RCC 7860 (cell line): Measurements from ENCODE around the gene MAL.
A peak's percentile ranks its signal among the peaks of the same experiment; 100 is the strongest.

Experiments
- DNase-seq: peaks from one replicate; pipeline ENCODE4 v3.0.0-alpha.2; 2015; ENCODE audit warnings: low spot score
- FAIRE-seq: peaks from 2 replicates; lab custom pipeline; 2012; peaks lifted over from hg19 to GRCh38; lab: Jason Lieb, UNC

Gene MAL

DNA sequence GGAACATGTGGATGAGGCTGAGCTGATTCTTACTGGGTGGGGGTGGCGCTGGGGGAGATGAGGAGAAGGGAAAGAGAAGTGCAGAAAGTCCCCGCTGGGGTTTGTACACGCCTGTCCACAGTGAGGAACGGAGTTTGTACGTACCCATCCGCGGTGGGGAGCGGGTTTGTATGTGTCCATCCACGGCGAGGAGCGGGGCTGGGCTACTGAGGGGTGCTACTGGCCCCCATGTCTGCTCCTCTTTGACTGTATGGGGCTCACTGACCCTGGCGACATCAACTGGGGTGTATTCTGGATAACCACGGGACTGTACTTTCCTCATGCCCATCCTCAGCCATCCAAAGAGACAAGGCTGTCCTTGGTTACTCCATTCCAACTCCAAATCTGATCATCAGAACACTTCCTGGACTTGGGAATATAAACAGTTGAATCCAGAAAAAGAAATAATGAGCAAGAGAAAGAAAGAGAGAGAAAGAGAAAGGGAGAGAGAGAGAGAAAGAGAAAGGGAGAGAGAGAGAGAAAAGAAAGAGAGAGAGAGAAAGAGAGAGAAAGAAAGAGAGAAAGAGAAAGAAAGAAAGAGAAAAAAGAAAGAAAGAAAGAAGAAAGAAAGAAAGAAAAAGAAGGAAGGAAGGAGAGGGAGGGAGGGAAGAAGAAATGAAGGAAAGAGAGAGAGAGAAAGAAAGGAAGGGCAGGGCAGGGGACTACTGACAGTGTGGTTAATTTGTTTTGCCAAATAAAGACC is 21.0 kb downstream of the MAL start:
- FAIRE-seq = no peak
- no peak for DNase-seq

DNA sequence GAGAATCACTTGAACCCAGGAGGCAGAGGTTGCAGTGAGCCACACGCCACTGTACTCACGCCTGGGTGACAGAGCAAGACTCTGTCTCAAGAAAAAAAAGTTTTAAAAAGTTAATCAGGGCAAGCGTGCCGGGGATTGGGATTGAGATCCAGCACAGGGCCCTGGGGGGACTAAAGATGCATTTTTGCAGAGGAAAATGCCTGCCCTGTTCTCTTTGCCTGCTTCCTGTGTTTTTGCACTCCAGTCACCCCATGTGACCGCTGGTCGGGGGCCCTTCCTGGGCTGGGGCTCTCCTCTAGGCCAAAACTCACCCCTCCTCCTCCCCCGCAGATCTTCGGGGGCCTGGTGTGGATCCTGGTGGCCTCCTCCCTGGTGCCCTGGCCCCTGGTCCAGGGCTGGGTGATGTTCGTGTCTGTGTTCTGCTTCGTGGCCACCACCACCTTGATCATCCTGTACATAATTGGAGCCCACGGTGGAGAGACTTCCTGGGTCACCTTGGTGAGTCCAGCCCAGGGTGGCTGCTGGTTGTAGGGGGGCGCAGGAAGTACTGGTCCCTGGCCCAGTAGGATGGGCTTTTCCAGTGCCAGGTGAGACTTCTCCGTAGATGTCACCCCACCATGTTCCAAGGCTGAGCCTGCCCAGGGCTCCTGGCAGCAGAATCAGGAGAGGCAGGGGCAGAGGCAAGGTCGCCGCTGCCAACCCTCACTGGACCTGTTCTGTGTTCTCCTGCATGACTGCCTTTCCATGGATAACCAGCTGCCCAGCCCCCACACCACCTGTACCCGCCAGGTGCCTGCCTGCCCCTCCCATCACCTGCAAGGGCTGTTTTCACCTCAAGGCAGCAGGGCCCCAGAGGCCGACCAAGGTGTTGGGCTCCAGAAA is 22.4 kb downstream of the MAL start:
- DNase-seq (no peak), FAIRE-seq (no peak)

DNA sequence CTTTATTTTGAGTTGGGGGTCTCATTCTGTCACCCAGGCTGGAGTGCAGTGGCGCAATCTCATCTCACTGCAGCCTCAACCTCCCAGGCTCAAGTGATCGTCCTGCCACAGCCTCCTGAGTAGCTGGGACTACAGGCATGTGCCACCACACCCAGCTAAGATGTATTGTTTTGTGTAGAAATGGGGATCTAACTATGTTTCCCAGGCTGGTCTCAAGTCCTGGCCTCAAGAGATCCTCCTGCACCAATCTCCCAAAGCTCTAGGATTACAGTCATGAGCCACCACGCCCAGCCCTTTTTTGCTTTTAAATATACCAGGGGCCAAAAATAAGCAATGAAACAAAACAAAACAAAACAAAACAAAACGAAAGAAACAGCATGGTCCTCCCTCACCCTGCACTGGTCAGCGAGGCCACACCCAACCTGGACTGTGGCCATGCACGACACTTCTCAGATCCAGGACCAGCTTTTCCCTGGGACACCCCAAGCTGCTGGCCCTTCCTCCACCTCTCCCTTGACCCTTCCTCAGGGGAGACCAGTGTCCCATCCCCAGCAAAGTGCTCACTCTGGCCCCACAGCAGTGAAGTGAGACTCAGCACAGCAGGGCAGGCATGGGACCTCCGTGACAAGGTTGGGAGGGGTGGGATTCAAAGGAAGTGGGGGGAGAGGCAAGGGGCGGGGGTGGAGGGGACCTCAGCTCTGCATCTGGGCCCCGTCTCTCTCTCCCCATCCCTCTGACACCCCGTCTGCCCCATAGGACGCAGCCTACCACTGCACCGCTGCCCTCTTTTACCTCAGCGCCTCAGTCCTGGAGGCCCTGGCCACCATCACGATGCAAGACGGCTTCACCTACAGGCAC is 23.5 kb downstream of the MAL start:
- DNase-seq = no peak
- no peak for FAIRE-seq

DNA sequence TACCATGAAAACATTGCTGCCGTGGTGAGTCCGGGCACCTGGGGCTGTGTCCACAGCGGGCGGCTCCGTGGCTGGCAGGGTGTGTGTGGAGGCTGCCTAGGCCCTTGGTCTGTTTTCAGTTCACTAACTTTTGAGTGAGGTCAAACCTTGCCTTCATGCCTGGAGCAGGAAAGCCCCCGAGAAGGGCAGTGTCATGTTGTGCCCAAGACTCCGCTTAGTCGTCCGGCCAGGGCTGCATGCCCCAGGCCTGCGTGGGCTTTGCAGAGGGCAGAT is 24.1 kb downstream of the MAL start:
- DNase-seq (no peak), FAIRE-seq (no peak)

DNA sequence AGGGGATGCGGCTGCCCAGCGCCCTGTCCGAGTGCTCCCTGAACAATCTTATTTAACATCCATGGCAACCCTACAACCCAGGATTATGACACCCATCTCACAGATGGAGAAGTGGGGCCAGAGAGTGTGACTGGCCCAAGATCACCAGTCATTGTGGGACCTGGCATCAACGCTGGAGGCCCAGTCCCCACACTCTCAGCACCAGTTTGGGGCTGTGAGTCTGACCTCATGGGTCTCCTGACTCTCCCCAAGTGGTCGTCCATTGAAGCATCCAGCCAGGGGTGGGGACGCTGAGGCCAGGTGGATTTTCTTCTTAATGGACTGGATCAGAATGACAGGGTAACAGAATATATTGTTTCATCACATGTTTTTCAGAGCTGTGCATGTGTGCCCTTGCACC is 24.5 kb downstream of the MAL start:
- DNase-seq (no peak), FAIRE-seq (no peak)

DNA sequence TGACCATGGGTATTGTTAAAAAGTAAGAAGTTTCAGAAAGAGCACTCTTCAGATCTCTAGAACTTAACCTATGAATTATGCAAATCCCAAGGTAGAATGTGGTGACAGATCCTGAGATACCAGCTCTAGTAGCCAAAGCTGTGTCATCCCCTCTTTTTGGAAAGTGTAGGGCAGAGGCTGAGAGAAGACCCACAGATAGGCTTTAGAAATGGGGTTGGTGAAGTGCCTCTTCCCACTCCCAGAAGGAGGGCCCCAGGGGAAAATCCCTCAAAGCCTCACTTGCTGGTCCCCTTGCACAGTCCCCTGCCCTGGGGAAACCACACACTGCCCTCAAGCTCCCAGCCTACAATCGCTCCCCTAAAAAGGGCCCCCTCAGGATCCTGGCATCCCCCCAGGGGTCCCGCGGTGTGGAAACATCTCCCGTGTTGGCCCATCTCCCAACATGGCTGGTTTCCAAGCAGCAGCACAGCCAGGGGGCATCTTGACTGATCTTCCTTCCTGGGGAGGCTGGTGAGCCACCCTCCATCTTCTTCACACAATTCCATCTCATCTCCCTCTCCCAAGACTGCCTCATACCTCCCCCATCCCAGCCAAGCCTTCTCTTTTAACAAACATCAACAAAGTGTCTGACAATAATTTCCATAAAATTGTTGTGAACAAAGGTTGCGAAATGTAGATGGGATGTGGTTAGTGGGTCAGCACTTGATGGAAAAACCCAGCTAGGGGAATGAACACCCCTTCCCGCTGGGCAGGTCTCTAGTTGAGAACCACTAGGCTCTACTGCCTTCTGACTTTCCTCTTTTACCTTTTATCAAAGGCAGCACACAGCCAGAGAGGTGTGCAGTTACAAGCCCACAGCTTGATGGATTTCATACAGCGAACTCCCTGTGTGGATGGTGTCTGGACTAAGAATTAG is 25.1 kb downstream of the MAL start:
- FAIRE-seq = no peak

DNA sequence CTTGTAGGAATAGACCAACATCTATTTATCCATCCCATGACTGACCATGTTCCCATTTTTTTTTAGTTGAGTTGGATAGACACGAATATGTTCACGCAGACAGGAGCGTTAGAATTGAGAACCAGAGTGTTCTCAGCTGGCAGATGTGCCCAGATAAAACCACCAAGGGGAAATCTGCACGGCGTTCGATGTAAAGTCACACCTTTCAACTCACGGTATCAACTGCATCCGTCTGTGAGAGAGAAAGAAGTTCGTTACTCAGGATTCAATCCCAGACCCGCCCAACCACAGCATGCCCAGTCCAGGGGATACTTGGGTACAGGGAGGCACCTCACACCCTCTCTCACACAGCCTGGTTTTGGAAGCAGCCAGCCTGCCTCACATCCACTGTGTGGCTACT is 26.1 kb downstream of the MAL start:
- FAIRE-seq = no peak
- no peak for DNase-seq

More for the DNA sequence above, 25.1 kb downstream of the MAL start:
- no peak for DNase-seq

DNA sequence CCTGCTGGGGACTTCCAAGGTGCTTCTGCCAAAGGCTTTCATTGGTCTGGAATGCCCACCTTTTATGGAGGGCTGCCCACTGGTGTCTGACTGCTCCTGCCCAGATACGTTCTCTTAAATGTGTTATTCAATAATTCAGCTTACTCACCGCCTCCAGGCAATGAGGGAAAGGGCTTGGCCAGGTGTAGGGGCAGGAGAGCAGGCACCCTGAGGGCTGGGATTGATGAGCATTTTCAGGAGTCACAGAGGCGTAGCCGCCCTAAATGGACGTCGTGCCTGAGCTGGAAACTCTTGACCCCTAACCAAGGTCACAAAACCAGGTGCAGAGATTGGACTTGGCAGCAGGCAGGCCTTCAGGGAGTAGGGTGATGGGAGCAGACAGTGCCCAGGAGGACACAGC is 26.8 kb downstream of the MAL start:
- no peak for FAIRE-seq

DNA sequence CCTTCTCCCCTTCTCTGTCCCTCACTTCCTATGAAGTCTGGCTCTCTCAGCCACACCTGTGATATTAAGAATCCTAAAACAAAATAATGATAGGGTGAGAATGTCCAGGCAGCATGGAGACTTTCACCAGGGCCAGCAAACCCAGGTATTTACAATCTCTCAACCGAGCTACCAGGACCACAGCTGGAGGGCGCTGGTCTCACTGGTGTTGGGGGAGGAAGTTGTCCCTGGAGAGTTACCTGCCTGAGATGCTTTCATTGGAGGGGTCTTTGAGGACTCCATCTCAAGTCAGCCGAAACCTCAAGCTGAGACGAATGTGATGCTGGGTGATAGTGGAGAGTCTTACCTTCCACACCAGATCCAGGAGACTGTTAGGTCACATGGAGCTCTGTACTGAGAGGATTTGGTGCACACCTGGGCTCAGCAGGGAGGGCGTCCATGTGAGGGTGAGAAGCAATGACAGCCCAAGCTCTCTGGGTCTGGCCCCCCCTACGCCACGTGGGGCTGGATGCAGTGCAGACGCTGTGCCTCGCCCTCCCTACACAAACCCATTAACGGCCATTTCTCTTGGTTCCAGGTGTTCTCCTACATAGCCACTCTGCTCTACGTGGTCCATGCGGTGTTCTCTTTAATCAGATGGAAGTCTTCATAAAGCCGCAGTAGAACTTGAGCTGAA is 27.4 kb downstream of the MAL start:
- no peak for FAIRE-seq
- no peak for DNase-seq

More for the DNA sequence above, 26.8 kb downstream of the MAL start:
- DNase-seq = no peak

DNA sequence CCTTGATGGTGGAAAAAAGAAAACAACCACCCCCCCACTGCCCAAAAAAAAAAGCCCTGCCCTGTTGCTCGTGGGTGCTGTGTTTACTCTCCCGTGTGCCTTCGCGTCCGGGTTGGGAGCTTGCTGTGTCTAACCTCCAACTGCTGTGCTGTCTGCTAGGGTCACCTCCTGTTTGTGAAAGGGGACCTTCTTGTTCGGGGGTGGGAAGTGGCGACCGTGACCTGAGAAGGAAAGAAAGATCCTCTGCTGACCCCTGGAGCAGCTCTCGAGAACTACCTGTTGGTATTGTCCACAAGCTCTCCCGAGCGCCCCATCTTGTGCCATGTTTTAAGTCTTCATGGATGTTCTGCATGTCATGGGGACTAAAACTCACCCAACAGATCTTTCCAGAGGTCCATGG is 28.0 kb downstream of the MAL start:
- FAIRE-seq (no peak), DNase-seq (no peak)

DNA sequence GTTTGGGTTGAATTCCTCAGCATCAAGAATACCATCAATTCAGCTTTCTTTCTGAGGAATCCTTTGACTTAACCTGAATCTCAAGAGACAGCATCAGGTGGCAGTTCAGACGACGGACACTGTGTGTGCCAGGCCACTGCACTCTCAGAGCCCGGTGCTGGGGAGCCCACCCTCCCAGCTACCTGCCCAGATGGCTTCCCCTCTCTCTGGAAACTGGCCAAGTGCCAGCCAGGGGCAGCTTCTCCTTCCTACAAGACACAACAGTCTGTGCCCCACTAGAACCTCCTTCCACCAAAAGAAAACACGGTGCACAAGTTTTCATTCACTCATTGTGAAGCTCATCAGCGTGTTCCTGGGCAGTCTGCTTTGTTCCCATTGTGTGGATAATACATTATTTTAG is 28.5 kb downstream of the MAL start:
- DNase-seq (no peak), FAIRE-seq (no peak)

DNA sequence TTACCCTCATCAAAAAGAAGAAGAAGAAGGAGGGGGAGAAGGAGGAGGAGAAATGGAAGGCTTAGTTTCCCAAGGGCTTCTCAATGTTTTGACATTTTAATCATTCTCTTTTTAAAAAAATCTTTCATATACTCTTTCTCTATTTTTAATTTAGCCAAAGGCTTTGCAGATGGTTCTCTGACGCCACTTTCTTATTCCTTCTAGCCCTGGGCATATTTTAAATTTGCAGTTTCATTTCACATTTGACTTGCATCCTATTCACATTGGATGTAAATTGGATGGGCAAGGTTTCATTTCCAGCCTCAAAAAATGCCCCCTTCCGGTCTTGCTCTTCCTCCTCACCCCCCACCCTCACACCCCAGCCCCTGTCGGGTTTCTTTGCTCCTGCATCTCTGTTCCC is 29.8 kb downstream of the MAL start:
- no peak for DNase-seq
- no peak for FAIRE-seq

DNA sequence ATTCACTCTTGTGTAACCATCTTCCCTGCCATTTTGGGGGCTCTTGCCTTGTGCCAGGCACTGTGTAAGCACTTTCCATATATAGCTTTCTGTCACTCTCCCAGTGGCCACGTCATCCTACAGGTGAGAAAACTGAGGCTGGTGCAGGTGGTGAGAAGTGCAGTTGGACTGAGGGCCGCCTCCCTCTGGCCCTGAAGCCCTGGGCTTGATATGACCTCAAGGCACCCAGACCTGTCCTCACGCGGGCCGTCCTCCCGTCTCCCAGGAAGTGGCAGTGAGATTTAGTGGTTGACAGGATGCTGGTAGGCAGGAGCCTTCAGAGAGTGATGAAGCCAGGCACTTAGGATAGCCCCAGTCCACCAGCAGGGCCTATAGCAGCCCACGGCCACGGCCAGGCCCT is 30.5 kb downstream of the MAL start:
- no peak for FAIRE-seq
- no peak for DNase-seq

DNA sequence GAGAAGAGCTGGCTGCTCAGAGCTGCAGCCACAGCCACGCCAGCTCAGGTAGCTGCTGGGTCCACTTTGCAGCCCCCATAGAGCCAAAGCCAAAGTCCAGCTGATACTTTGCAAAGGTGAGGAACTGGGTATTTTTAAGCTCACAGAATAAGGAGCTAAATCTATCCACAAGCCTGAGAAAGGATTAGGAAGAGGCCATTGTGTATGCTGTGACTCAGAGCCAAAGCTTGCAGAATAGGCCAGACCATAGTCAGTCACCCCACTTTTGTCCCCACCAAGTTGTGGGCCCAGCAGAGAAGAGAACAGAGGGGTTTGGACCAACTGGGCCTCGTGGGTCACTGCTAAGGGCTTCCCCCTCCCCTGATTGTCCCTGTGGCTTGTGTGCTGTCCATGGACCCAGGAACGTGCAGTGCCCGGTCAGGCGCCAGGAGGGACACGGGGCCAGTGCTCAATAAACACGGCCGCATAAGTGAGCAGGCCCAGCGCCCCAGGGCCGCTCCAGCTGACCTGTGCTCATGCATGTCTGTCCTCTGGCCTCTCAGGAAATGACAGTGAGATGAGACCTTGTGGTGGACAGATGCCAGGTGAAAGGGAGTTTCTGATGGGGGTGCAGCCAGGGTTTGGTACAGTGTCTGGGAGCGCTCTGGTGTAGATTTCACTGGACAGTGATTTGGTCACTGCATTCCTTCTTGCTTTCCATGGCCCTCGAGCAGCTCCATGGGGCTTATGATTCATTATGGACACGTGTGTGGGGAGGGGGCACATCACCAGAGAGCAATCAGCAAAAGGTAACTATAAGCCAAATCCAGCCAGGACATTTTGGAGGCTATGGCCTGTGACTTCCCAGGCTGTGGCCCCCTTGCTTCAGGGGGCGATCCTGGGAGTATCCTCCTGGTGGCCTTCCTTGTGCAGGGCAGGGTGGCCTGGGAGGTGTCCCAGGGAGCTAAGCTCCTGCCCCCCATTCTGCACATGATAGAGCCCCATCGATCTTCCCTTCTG is 31.3 kb downstream of the MAL start:
- DNase-seq = peak; percentile 49
- FAIRE-seq = peak; percentile 56

DNA sequence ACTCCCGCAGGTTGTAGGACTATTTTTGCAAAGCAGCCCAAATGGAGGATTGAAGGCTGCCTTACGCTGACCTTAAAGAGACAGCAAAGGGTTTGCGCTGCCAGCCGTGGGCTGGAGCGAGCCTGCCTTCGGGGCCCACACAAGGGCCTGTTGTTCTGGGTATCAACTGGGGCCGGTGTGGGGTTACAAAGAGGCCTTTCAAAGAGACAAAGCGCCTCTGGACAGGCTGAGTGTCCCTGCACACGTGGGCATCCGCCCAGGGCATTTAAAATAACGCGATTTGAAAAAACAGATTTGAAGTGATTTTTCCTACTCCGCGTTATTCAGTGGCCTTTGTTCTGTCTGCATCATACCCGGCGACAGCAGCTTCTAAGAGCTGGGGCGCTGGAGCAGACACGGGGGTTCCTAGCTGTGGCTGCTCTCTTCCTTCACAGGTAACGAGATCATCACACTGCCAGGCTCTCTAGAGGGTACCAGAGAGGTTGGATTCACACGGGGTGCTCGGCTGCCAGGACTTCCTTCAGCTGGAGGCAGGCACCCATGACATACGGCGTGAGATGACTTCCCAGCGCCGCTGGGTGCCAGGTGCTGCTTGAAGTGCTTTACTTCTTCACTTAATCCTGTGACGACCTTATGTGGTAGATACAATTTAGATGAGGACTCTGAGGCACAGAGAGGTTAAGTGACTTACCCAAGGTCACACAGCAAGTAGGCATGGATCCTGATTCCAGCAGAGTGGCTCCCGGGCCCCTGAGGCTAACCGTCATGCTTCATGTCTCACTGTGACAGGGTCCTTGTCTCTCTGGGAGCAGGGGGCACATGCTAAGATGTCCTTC is 32.2 kb downstream of the MAL start:
- FAIRE-seq = no peak
- no peak for DNase-seq

DNA sequence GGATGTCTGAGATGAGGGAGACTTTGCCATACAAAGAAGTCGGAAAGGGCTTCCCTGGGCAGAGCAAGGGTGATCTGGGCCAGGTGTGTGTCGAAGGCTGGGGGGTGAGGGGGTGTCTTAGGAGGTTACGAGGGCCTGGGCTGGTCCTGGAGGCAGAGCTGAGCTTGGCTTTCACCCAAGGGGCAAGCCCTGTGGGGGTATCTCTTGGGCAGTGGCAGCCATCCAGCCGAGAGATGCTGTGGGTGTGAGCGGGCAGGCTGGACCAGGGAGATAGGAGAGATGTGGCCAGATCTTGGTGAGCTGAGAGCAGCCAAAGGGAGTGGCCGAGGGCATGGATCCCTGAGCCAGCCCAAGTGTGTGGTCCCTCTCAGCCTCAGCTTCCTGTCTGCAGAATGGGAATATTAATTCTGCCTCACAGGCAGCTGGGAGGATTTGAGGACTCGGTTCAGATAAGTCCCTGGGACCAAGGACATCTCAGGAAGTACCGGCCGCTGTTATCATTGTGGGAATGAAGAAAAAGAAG is 33.0 kb downstream of the MAL start:
- DNase-seq = no peak
- no peak for FAIRE-seq

DNA sequence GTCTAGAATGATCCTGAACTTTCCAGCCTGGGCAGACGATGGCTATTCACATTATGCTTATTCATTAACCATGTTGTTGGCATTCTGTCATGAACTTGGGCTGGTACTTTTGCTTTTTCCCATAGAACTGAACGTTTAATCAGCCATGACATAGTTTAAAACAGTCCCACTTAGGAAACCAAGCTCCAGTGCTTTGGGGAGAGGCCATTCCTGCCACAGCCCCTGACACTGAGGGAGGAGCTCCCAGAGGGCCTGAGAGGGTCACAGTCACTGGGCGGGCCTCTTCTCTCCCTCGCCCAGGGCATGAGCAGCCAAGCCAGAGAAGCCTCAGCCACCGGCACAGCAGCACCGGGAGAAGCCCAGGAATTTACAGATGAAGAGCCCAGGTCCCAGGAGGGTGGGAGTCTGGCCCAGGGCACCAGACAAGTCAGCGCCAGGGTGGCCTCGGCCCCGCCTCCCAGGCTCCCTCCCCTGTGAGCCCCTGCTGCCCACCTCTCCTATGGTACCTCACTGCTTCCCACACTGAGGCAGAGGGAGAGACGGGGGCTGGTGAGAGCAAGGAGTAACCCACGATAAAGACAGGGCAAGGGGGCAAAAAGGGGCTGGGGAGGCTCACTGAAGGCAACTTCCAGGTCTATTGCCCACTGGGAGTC is 33.6 kb downstream of the MAL start:
- DNase-seq (peak; percentile 15), FAIRE-seq (peak; percentile 76)
